Measurements from ENCODE around the gene DPM2.

Gene DPM2

GRCh38 chr9:127977009-127977883 is 39.6 kb upstream of the DPM2 start:
- CTCF ChIA-PET = interaction anchor here (0.9 to 3.7 kb wide), 9 partner anchors 10 to 242 kb away, joined by 3 to 20 read pairs (median 4); partner anchors contain the start of gene TOR2A
- POLR2A ChIA-PET = interaction anchor here (0.6 to 1.5 kb wide), 3 partner anchors 15 to 223 kb away, joined by 3 to 4 read pairs (median 3); partner anchors contain the start of gene NAIF1
- DNase-seq (ENCODE audit: extremely low spot score) = no peak
- TF ChIP-seq, protein P1, sequence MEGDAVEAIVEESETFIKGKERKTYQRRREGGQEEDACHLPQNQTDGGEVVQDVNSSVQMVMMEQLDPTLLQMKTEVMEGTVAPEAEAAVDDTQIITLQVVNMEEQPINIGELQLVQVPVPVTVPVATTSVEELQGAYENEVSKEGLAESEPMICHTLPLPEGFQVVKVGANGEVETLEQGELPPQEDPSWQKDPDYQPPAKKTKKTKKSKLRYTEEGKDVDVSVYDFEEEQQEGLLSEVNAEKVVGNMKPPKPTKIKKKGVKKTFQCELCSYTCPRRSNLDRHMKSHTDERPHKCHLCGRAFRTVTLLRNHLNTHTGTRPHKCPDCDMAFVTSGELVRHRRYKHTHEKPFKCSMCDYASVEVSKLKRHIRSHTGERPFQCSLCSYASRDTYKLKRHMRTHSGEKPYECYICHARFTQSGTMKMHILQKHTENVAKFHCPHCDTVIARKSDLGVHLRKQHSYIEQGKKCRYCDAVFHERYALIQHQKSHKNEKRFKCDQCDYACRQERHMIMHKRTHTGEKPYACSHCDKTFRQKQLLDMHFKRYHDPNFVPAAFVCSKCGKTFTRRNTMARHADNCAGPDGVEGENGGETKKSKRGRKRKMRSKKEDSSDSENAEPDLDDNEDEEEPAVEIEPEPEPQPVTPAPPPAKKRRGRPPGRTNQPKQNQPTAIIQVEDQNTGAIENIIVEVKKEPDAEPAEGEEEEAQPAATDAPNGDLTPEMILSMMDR (IDR thresholded peaks at IDR 0.05; ENCODE audit: control extremely low read depth, extremely low read depth, low read depth, missing control alignments) = no peak

DNA sequence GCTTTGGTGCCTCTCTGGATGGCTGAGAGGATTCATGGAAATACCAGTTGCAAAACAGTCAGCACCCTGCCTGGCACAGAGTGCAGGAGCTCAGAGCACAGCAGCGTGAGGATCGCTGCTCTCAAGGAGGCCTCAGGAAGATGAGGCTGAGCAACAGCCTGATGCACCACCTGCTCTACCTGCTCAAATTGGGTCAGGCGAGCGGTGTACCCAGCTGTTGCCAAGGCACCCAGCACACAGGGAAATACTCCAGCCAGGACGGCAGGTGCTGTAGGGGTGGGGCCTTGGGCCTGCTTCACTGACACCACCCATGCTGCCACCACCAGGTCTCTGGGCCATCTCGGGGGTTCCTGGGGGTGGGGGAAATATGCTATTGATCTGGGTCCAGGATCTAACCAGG is 38.8 kb upstream of the DPM2 start:
- POLR2A ChIA-PET = interaction anchor here (1.5 kb wide), 1 partner anchor 15 kb away, joined by 3 read pairs; no protein-coding TSS in a partner anchor
- CTCF ChIA-PET = interaction anchor here (1.0 to 3.7 kb wide), 6 partner anchors 21 to 242 kb away, joined by 3 to 20 read pairs (median 6); partner anchors contain the start of gene TOR2A
- no peak for DNase-seq (ENCODE audit: extremely low spot score)
- TF ChIP-seq, protein P1 (IDR thresholded peaks at IDR 0.05; ENCODE audit: control extremely low read depth, extremely low read depth, low read depth, missing control alignments) = no peak

- POLR2A ChIA-PET = interaction anchor here (0.6 to 1.5 kb wide), 3 partner anchors 14 to 1255 kb away, joined by 3 to 5 read pairs (median 3); no protein-coding TSS in a partner anchor
- TF ChIP-seq, protein P1 (IDR thresholded peaks at IDR 0.05; ENCODE audit: control extremely low read depth, extremely low read depth, low read depth, missing control alignments) = no peak
- CTCF ChIA-PET = interaction anchor here (1.3 to 3.7 kb wide), 3 partner anchors 32 to 142 kb away, joined by 6 to 20 read pairs (median 7); no protein-coding TSS in a partner anchor
- no peak for DNase-seq (ENCODE audit: extremely low spot score)
Measured at GRCh38 chr9:127975376-127976315, 38.0 kb upstream of the DPM2 start.

- no peak for DNase-seq (ENCODE audit: extremely low spot score)
- TF ChIP-seq, protein P1 (IDR thresholded peaks at IDR 0.05; ENCODE audit: control extremely low read depth, extremely low read depth, low read depth, missing control alignments) = no peak
- ChIA-PET POLR2A (interaction anchor here (0.6 kb wide), 1 partner anchor 1254 kb away, joined by 3 read pairs; no protein-coding TSS in a partner anchor), CTCF (interaction anchor here (0.8 to 3.7 kb wide), 6 partner anchors 13 to 143 kb away, joined by 3 to 24 read pairs (median 7); no protein-coding TSS in a partner anchor)
Measured at GRCh38 chr9:127974769-127975261, 37.2 kb upstream of the DPM2 start.

GRCh38 chr9:127974001-127974768 is 36.5 kb upstream of the DPM2 start:
- no peak for DNase-seq (ENCODE audit: extremely low spot score)
- POLR2A ChIA-PET = no interaction called here
- CTCF ChIA-PET = interaction anchor here (0.8 to 3.7 kb wide), 6 partner anchors 14 to 144 kb away, joined by 3 to 24 read pairs (median 7); no protein-coding TSS in a partner anchor
- TF ChIP-seq, protein P1 (IDR thresholded peaks at IDR 0.05; ENCODE audit: control extremely low read depth, extremely low read depth, low read depth, missing control alignments) = no peak
